ENCODE results near the gene PARP3.

GRCh38 chr3:51935886-51936755 lies 6.0 kb upstream of the PARP3 start:
- TF ChIP-seq POLR2A (IDR thresholded peaks at IDR 0.05) (no peak), POLR2AphosphoS5 (IDR thresholded peaks at IDR 0.05) (no peak)

Data from gastroesophageal sphincter (tissue), 2 donors.